HTERT RPE-1 (cell line): Measurements from ENCODE around the gene RIPOR3.
"Not testable (repeated sequence)": the region's sequence is repeated elsewhere in the genome, so short reads cannot be mapped to it uniquely, and the experiment has no call there.

Experiments
- in situ Hi-C: fragments of 300-500 bp; cut with MboI; formaldehyde crosslinking; loops from 4 replicates; pipeline ENCODE4 v1.14.3; 2020; ENCODE audit warnings: low sequenced_read_pairs

Gene RIPOR3

DNA sequence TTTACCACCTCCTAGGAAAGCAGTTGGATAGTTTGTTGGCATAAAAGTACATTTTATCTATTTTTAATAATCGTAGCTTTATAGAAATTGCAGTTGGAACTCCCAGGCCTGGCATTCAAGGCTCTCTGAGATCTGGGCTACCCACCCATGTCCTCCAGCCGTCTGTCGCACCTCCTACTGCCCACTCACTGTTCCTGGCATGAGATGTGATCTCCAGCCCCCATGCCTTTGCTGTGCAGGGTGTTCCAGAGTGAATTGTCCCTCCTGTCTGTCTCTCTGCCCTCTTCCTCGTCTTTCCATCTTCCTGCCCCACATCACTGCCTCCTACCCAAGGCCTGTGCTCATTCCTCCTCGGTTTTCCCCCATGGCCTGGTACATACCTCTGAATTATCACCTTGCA lies 130.5 kb downstream of the RIPOR3 start:
- in situ Hi-C loops: no loop called here

GRCh38 chr20:50559856-50560638 lies 131.3 kb downstream of the RIPOR3 start:
- in situ Hi-C loops: no loop called here

GRCh38 chr20:50559149-50559548 lies 132.2 kb downstream of the RIPOR3 start:
- in situ Hi-C loops: no loop called here

DNA sequence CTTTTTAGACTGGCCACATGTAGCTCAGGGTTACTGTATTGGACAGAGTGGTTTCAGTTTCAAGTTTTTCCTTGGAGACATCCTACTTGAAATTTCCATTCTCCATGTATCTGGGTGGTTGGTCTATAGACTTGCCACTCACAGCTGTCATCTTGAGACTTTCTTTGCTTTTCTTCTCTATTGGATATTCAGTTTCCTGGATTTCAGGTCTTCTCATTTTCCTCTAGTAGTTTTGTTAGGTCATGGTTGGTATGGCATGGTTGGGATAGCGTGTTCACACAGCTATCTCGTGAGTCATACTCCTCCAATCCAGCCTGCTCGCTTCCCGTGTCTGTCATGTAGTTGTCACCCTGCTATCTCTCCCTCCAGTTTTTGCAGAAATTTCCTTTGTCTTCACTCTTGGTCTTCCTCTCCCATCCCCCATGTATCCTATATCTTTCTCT lies 132.8 kb downstream of the RIPOR3 start:
- in situ Hi-C loops: no loop called here

- in situ Hi-C loops: no loop called here
Observed at GRCh38 chr20:50557549-50558134, 133.7 kb downstream of the RIPOR3 start.

GRCh38 chr20:50555662-50556061 lies 135.7 kb downstream of the RIPOR3 start:
- in situ Hi-C loops: no loop called here

- in situ Hi-C loops: no loop called here
Observed at GRCh38 chr20:50554694-50555579, 136.4 kb downstream of the RIPOR3 start.

DNA sequence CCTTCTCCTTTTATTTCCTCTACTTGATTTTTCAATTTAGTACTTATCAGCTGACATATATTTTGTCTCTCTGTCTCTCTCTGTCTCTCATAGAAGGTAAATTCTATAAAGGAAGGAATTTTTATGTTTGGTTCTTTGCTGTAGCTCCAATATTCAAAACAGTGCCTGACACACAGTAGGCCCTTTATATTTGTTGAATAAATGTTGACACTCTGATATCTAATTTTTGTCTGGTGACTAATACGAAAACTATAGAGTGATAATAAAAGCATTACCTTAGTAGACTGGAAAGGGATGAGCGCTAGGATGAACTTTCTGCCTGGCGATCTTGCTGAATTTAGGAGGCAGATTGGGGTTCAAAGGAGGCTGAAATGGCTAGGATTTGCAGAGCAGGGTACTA lies 138.4 kb downstream of the RIPOR3 start:
- in situ Hi-C loops: no loop called here

DNA sequence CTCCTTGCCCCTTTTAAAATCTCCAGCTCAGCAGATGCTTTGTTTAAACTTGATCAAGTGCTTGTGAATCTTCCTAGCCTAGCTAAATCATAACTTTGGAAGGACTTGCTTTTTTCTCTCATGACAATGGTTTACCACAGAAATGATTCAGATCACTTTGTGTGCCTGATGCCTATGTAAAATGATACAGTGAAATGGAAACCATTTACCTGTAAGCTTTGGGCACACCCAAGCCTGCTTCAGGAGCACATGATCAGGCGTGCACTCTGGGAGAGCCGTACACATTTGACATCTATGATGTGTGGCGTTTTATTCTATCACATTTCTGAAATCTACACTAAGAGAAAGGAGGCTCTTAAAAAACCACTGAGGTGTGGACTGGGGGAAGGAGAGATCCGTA lies 140.1 kb downstream of the RIPOR3 start:
- in situ Hi-C loops: no loop called here

DNA sequence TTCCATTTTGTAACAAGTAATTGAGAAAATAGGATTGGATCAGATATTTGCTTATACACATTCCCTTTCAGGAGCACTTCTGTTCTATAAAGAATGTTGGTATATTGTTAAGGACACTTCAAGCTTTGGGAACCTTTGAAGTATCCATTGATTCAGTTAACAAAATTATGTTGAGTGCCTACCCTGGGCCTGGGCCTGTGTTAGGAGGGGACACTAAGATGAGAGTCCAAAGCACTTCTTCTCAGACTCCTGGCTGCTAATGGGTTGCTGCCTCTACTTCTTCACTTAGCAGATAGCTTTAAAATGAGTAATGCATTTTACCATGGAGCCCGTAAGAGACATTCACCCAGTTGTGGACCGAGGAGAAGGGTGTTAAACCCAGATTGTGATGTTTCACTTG lies 140.8 kb downstream of the RIPOR3 start:
- in situ Hi-C loops: no loop called here

DNA sequence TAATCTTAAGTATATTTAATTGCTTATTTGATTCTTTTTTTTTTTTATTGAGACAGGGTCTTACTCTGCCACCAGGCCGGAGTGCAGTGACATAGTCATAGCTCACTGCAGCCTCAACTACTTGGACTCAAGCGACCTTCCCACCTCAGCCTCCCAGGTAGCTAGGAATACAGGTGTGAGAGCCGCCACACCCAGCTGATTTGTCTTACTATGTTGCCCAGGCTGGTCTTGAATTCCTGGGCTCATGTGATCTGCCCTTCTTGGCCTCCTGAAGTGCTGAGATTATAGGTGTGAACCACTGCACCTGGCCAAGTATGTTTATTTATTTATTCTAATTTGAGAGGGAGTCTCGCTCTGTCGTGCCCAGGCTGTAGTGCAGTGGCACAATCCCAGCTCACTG lies 142.9 kb downstream of the RIPOR3 start:
- in situ Hi-C loops: no loop called here

GRCh38 chr20:50547964-50548363 lies 143.4 kb downstream of the RIPOR3 start:
- in situ Hi-C loops: no loop called here

GRCh38 chr20:50546729-50547314 lies 144.5 kb downstream of the RIPOR3 start:
- in situ Hi-C loops: no loop called here

GRCh38 chr20:50545126-50545525 lies 146.2 kb downstream of the RIPOR3 start:
- in situ Hi-C loops: no loop called here

- in situ Hi-C loops: no loop called here
Observed at GRCh38 chr20:50543326-50543725, 148.0 kb downstream of the RIPOR3 start.

GRCh38 chr20:50541606-50542041 lies 149.7 kb downstream of the RIPOR3 start:
- in situ Hi-C loops: no loop called here

- in situ Hi-C loops: no loop called here
Observed at GRCh38 chr20:50540620-50541605, 150.4 kb downstream of the RIPOR3 start.

GRCh38 chr20:50539798-50540197 lies 151.5 kb downstream of the RIPOR3 start:
- in situ Hi-C loops: not testable (repeated sequence)

- in situ Hi-C loops: no loop called here
Observed at GRCh38 chr20:50538276-50538675, 153.1 kb downstream of the RIPOR3 start.
